ENCODE data around the gene IQSEC2. TPM values are rescaled to one million over a fixed set of nuclear protein-coding genes. Genes with fewer than 3 reads are reported as not detected.

IQSEC2 gene
- total and polyA plus RNA-seq, 2 donors (not counting 1 experiment from before 2014, with no cell fraction given), result 0.58 to 0.94 TPM

DNA sequence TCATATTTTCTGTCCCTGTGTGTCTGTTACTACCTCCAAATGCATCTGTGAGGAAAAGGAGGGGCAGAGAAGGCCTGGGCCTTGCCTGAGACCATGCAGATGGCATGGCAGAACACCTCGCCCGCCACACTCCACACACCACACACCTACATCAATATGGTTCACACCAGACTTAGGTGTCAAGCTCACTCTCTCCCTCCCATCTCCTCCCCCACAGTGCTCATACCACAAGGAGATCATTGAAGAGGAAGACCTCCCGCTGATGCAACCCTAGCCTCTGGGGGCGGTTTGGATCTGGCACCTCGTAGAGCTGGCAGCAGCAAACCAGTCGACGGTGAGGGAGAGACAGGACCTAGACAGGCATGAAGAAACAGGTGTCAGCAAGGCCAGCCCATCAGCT, 39.8 kb downstream of the IQSEC2 start:
- Histone ChIP-seq H3K4me1 (ENCODE audit: control insufficient read depth in 2 of 2, insufficient read depth in 2 of 2, low read length in 2 of 2) (no peaks in the 10 kb centered on the region), H3K79me2 (ENCODE audit: control insufficient read depth, insufficient read depth, low read length) (no peaks in the 10 kb centered on the region), H3K36me3 (replicated peaks in 1 of 2; ENCODE audit: control extremely low read depth in 1 of 2, control insufficient read depth in 1 of 2, extremely low read depth in 1 of 2, insufficient read depth in 2 of 2, low read length in 1 of 2) (no peaks in the 10 kb centered on the region), H4K20me1 (ENCODE audit: control insufficient read depth, insufficient read depth, low read length, poor library complexity, severe bottlenecking) (no peaks in the 10 kb centered on the region), H3K4me3 (ENCODE audit: control extremely low read depth in 1 of 5, extremely low read depth in 1 of 5, insufficient read depth in 1 of 5, low read depth in 2 of 5, low read length in 4 of 5) (no peak overlapping the region), H3K27ac (ENCODE audit: low read length in 2 of 2) (no peak overlapping the region), H3K9ac (ENCODE audit: low read length) (no peak overlapping the region), H3K9me3 (ENCODE audit: control extremely low read depth in 1 of 3, control insufficient read depth in 2 of 3, insufficient read depth in 1 of 3, low read length in 2 of 3) (no peaks in the 10 kb centered on the region), H3K4me2 (replicated peaks; ENCODE audit: low read depth, low read length, poor library complexity, severe bottlenecking) (no peak overlapping the region), H2AFZ (ENCODE audit: insufficient read depth, low read depth, low read length, poor library complexity, severe bottlenecking) (no peak overlapping the region), H3K27me3 (replicated peaks in 1 of 4; ENCODE audit: control extremely low read depth in 1 of 4, control insufficient read depth in 3 of 4, insufficient read depth in 4 of 4, low read length in 3 of 4) (no peaks in the 10 kb centered on the region)
- intact Hi-C loops (cut with micrococcal nuclease), result no loop called here
- Mint-ChIP-seq H3K27ac (no peak overlapping the region), H3K27me3 (peaks cover 5% of the 10 kb centered on the region), H3K4me3 (no peak overlapping the region), H3K9me3 (ENCODE audit: insufficient read depth) (no peaks in the 10 kb centered on the region), H3K4me1 (no peaks in the 10 kb centered on the region)
- ChIA-PET POLR2A (interaction anchor here (0.6 kb wide), 1 partner anchor 1346 kb away, joined by 5 read pairs; no protein-coding TSS in a partner anchor), CTCF (no interaction called here)
- 90% methylated on average over 2 of the region's 7 CpGs for WGBS (ENCODE audit: insufficient coverage)
- TF ChIP-seq CTCF (IDR thresholded peaks at IDR 0.05) (no peak), EZH2 (IDR thresholded peaks at IDR 0.05; ENCODE audit: borderline replicate concordance, insufficient read depth, low read depth, low read length, poor library complexity, severe bottlenecking) (no peak)
- DNase-seq, result no peak
- no peak for ATAC-seq (ENCODE audit: low read depth)

GRCh38 chrX:53239474-53239873, 41.9 kb downstream of the IQSEC2 start:
- ChIA-PET POLR2A (no interaction called here), CTCF (interaction anchor here (1.4 kb wide), 1 partner anchor 73 kb away, joined by 4 read pairs; no protein-coding TSS in a partner anchor)
- Mint-ChIP-seq H3K4me1 (no peaks in the 10 kb centered on the region), H3K27ac (no peak overlapping the region), H3K4me3 (no peak overlapping the region), H3K9me3 (ENCODE audit: insufficient read depth) (no peaks in the 10 kb centered on the region), H3K27me3 (no peaks in the 10 kb centered on the region)
- Histone ChIP-seq H3K4me3 (ENCODE audit: control extremely low read depth in 1 of 5, extremely low read depth in 1 of 5, insufficient read depth in 1 of 5, low read depth in 2 of 5, low read length in 4 of 5) (no peak overlapping the region), H2AFZ (ENCODE audit: insufficient read depth, low read depth, low read length, poor library complexity, severe bottlenecking) (no peak overlapping the region), H4K20me1 (ENCODE audit: control insufficient read depth, insufficient read depth, low read length, poor library complexity, severe bottlenecking) (no peaks in the 10 kb centered on the region), H3K9me3 (ENCODE audit: control extremely low read depth in 1 of 3, control insufficient read depth in 2 of 3, insufficient read depth in 1 of 3, low read length in 2 of 3) (no peaks in the 10 kb centered on the region), H3K79me2 (ENCODE audit: control insufficient read depth, insufficient read depth, low read length) (no peaks in the 10 kb centered on the region), H3K9ac (ENCODE audit: low read length) (no peak overlapping the region), H3K27me3 (replicated peaks in 1 of 4; ENCODE audit: control extremely low read depth in 1 of 4, control insufficient read depth in 3 of 4, insufficient read depth in 4 of 4, low read length in 3 of 4) (no peaks in the 10 kb centered on the region), H3K4me1 (ENCODE audit: control insufficient read depth in 2 of 2, insufficient read depth in 2 of 2, low read length in 2 of 2) (no peaks in the 10 kb centered on the region), H3K36me3 (replicated peaks in 1 of 2; ENCODE audit: control extremely low read depth in 1 of 2, control insufficient read depth in 1 of 2, extremely low read depth in 1 of 2, insufficient read depth in 2 of 2, low read length in 1 of 2) (no peaks in the 10 kb centered on the region), H3K27ac (ENCODE audit: low read length in 2 of 2) (no peak overlapping the region), H3K4me2 (replicated peaks; ENCODE audit: low read depth, low read length, poor library complexity, severe bottlenecking) (no peak overlapping the region)
- TF ChIP-seq CTCF (IDR thresholded peaks at IDR 0.05), result no peak
- no peak for TF ChIP-seq EZH2 (IDR thresholded peaks at IDR 0.05; ENCODE audit: borderline replicate concordance, insufficient read depth, low read depth, low read length, poor library complexity, severe bottlenecking)
- ATAC-seq (ENCODE audit: low read depth) (no peak), DNase-seq (no peak)
- WGBS (ENCODE audit: insufficient coverage), result 100% methylated on average over 1 of the region's 6 CpGs
- intact Hi-C loops (cut with micrococcal nuclease), result no loop called here
